GM19328 (cell line): ENCODE data around the gene KRTAP10-10.
"Not testable (repeated sequence)": the region's sequence is repeated elsewhere in the genome, so short reads cannot be mapped to it uniquely, and the experiment has no call there.

Source experiments
- ATAC-seq: cut with Tn5 transposase; IDR thresholded peaks from one replicate; pipeline ENCODE4 v1.9.1; 2021; ENCODE audit warnings: mild to moderate bottlenecking, moderate library complexity; ENCODE audit not compliant: unreplicated experiment

KRTAP10-10 gene

GRCh38 chr21:44637018-44637850 is at the start of gene KRTAP10-10:
KRTAP10-10 (plus strand) TSS chr21:44637356; CDS start chr21:44637418, 62 bp downstream.
- no peak for ATAC-seq

DNA sequence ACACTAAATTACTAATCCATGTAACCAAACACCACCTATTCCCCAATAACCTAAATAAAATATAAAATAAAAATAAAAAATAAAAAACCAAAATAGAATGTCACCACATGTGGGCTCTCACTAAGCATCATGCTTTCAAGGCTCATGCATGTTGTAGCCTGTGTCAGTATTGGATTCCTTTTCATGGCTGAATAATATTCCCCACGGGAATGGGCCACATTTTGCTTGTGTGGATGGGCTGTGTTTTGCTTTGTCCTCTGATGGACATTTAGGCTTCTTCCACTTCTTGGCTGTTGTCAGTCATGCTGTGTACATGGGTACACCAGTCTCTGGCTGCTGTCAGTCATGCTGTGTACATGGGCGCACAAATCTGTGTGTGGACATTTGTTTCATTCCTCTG is 48.1 kb upstream of the KRTAP10-10 start:
- ATAC-seq = no peak

DNA sequence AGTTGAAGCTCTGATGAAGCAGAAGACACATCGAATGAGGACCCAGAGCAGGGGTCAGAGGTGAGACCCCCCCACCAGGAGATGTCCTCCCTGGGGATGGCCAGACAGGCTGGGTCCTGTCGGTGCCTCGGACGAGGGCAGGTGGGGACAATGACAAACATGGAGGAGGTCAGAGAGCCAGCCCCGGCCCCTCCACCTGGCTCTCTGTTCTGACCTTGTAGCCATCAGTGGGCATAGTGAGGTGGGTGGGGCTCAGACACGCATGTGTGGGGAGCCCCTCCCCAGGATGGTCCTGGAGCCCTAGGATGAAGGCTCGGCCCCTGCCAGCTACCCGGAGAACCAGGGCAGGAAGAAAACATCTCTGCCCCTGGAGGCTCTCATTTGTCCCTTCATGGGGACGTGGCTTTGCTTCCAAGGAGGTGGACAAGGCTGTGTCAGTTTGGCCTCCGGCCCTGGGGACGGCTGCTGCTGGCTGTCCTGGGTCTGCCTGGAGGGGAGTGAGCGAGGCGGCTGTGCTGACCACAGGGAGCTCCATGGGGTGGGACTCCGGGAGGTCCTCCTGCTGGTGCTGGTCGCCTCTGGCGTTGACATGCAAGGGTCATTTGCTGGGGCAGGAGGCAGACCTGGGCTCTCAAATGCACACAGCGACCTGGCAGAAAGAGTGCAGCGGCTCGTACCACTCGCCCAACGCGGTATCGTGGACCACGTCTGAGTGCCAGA is 47.4 kb upstream of the KRTAP10-10 start:
- no peak for ATAC-seq

GRCh38 chr21:44590311-44590721 is 46.8 kb upstream of the KRTAP10-10 start:
- ATAC-seq = no peak

DNA sequence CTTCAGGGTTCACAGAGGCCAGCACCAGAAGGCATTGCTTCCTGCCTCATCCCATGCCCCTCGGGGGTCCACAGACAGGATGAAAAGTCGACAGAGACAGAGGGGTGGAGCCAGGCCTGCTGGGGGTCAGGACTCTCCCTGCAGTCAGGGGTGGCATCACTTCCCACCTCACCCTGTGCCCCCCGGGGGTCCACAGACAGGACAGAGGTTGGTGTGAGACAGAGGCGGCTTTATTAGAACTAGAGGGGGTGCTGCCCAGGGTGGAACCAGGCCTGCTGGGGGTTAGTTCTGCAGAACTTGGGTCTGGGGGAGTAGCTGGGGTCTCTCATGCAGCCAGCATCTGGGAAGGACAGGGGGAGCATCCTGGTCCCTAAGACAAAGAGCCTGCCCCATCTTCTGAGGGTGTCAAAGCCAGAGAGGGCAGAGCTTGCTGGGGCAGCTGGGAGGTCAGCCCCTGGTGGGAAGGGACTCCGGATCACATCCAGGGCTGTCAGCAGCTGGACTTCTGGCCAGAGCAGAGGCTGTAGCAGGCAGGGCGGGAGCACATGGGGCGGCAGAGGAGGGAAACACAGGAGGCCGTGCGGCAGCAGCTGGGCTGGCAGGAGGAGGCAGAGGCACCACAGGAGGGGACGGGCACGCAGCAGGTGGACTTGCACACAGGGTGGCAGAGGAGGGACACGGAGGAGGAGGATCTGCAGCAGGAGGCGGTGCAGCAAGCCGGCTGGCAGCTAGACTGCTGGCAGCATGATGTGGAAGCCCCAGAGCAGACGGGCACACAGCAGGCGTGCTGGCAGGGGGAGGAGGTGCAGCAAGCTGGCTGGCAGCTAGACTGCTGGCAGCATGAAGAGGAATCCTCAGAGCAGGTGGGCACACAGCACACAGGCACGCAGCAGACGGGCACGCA is 46.0 kb upstream of the KRTAP10-10 start:
- ATAC-seq = not testable (repeated sequence)

- ATAC-seq = not testable (repeated sequence)
These were observed 45.4 kb upstream of the KRTAP10-10 start for GRCh38 chr21:44591801-44592130.

GRCh38 chr21:44592446-44593311 is 44.5 kb upstream of the KRTAP10-10 start, which contains the start of gene KRTAP10-6:
KRTAP10-6 (minus strand) TSS chr21:44592505; CDS start chr21:44592484, 21 bp downstream.
- ATAC-seq = no peak

GRCh38 chr21:44593598-44594405 is 43.4 kb upstream of the KRTAP10-10 start:
- no peak for ATAC-seq

GRCh38 chr21:44594406-44594916 is 42.7 kb upstream of the KRTAP10-10 start:
- ATAC-seq = no peak

DNA sequence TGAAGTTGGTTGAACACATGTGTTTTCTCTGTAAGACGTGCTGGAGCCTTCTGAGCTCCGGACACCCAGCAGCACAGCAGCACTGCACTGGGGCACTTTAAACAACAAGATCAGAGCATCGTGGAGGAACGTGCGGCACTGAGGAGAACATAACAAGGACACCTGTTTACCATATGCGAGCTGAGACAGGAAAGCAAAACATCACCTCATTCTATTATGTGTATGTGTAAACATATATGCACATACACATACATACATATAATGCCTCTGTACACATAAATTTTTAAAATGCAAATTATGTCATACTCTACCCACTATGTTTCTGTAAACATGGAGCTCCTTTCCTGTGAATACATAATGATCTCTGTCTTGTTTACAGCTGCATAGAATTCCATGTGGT is 41.6 kb upstream of the KRTAP10-10 start:
- ATAC-seq = no peak

GRCh38 chr21:44596068-44596725 is 41.0 kb upstream of the KRTAP10-10 start:
- ATAC-seq = no peak

DNA sequence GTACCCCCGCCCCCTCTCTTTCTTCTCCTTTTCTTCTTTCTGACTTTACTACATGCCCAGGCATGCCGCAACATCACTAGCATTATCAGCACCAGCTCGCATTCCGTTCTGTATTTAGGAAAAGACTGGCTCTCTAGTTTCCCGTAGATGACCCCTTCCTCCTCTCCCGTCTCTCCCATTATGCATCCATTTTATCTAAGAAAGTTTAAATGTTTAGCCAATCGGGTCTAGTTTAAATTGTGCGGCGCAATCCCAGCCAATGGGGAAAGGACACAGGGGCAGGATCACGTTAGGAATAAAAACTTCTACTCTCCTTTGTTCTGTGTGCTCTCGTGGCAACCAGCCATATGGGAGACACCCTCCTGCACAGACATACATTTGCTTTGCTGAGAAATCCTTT is 39.1 kb upstream of the KRTAP10-10 start:
- no peak for ATAC-seq

GRCh38 chr21:44599264-44600029 is 37.7 kb upstream of the KRTAP10-10 start:
- no peak for ATAC-seq

- ATAC-seq = not testable (repeated sequence)
These were observed 36.8 kb upstream of the KRTAP10-10 start, which contains the start of gene KRTAP10-7 for GRCh38 chr21:44600118-44600978. KRTAP10-7 (plus strand) TSS chr21:44600597; CDS start chr21:44600622, 25 bp downstream.

DNA sequence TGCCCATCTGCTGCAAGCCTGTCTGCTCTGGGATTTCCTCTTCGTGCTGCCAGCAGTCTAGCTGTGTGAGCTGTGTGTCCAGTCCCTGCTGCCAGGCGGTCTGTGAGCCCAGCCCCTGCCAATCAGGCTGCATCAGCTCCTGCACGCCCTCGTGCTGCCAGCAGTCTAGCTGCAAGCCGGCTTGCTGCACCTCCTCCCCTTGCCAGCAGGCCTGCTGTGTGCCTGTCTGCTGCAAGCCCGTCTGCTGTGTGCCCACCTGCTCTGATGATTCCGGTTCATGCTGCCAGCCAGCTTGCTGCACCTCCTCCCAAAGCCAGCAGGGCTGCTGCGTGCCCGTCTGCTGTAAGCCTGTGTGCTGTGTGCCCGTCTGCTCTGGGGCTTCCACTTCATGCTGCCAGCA is 36.1 kb upstream of the KRTAP10-10 start:
- not testable (repeated sequence) for ATAC-seq

DNA sequence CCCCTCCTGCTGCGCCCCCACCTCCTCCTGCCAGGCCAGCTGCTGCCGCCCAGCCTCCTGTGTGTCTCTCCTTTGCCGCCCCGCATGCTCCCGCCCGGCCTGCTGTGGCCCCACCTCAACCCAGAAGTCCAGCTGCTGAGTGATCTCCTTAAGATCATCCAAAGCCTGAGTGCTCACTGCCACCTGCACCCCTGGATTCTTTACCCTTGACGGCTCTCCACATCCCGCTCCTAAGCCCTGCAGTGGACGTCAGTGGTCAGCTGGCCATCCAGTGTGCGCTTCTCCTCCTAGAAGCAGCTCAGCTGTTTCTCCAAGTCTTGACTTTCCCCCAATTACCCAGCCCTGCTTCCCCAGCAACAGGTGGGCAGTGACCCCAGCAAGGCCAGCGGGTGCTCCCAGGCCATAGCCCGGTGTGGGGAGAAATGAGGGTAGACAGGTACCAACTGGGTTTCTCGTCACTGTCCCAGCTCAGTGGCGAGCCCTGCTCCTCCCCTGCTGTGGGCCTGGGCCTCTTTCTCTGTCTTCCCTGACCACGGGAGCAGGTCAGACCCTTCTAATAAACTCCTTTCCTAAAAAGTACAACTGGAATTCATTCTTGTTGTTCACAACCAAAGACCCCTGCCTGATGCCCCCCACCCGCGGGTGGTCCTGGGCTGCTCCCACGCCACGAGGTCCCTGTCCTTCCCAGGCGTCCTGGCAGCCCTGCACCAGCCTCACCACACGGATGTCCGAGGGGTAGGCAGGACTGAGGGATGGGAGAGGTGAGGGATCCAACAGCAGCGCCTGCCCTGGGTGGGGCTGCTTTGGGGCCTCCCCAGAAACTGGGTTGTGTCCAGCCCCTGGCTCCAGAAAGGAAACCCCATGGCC is 35.3 kb upstream of the KRTAP10-10 start:
- ATAC-seq = no peak
